Kidney glomerular epithelial cell (primary cell): ENCODE results near the gene XAF1.
"Not testable (repeated sequence)": the region's sequence is repeated elsewhere in the genome, so short reads cannot be mapped to it uniquely, and the experiment has no call there.

Experiments
- DNase-seq: peaks from one replicate; lab custom pipeline; 2025; lab: John Stamatoyannopoulos, UW

Gene XAF1

GRCh38 chr17:6800422-6801027 lies 44.7 kb downstream of the XAF1 start:
- DNase-seq, result no peak

GRCh38 chr17:6811510-6811909 lies 55.7 kb downstream of the XAF1 start:
- no peak for DNase-seq

- no peak for DNase-seq
Measured at GRCh38 chr17:6812295-6812694, 56.4 kb downstream of the XAF1 start.

- DNase-seq, result no peak
Measured at GRCh38 chr17:6815775-6816174, 59.9 kb downstream of the XAF1 start.

GRCh38 chr17:6816368-6816767 lies 60.5 kb downstream of the XAF1 start:
- DNase-seq, result not testable (repeated sequence)

GRCh38 chr17:6818938-6819337 lies 63.1 kb downstream of the XAF1 start:
- DNase-seq, result no peak

- DNase-seq, result peak; percentile 75
Measured at GRCh38 chr17:6823011-6823442, 67.2 kb downstream of the XAF1 start.
